ENCODE measurements around the gene HOXB9. TPM values are rescaled to one million over a fixed set of nuclear protein-coding genes. Genes with fewer than 3 reads are reported as not detected.
A peak's percentile ranks its signal among the peaks of the same experiment; 100 is the strongest.

HOXB9 gene
- total and polyA plus RNA-seq, 2 experiments from 2014 or later = 1.5 to 2.5 TPM

- Histone ChIP-seq H3K27me3 (peaks cover 98% of the 10 kb centered on the region), H3K4me1 (ENCODE audit: insufficient read depth) (no peaks in the 10 kb centered on the region), H3K4me3 (no peak overlapping the region), H3K9me3 (ENCODE audit: low read depth) (no peaks in the 10 kb centered on the region), H2AFZ (no peak overlapping the region), H3K36me3 (replicated peaks; ENCODE audit: insufficient read depth, low read depth) (no peaks in the 10 kb centered on the region), H3K79me2 (no peaks in the 10 kb centered on the region), H3K4me2 (no peak overlapping the region), H3K9me2 (replicated peaks; ENCODE audit: insufficient read depth) (no peaks in the 10 kb centered on the region), H4K20me1 (ENCODE audit: insufficient read depth, poor library complexity, severe bottlenecking) (no peaks in the 10 kb centered on the region), H3K27ac (no peak overlapping the region)
- WGBS (ENCODE audit: low lambda C conversion rate, missing lambda C conversion rate) = 46% methylated on average over 5 of the region's 5 CpGs
- TF ChIP-seq, protein P1, sequence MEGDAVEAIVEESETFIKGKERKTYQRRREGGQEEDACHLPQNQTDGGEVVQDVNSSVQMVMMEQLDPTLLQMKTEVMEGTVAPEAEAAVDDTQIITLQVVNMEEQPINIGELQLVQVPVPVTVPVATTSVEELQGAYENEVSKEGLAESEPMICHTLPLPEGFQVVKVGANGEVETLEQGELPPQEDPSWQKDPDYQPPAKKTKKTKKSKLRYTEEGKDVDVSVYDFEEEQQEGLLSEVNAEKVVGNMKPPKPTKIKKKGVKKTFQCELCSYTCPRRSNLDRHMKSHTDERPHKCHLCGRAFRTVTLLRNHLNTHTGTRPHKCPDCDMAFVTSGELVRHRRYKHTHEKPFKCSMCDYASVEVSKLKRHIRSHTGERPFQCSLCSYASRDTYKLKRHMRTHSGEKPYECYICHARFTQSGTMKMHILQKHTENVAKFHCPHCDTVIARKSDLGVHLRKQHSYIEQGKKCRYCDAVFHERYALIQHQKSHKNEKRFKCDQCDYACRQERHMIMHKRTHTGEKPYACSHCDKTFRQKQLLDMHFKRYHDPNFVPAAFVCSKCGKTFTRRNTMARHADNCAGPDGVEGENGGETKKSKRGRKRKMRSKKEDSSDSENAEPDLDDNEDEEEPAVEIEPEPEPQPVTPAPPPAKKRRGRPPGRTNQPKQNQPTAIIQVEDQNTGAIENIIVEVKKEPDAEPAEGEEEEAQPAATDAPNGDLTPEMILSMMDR (IDR thresholded peaks at IDR 0.05; ENCODE audit: poor library complexity) = no peak
- TF ChIP-seq EZH2phosphoT487 (IDR thresholded peaks at IDR 0.05; ENCODE audit: low read depth, severe bottlenecking, unreplicated experiment) (no peak), EZH2 (IDR thresholded peaks at IDR 0.05; ENCODE audit: borderline replicate concordance) (peak; percentile 41)
- no peak for DNase-seq (ENCODE audit: low spot score)
These were observed 13.0 kb upstream of the HOXB9 start for GRCh38 chr17:48639136-48639535.

- no peaks in the 10 kb centered on the region for H3K36me3 ChIP-seq (replicated peaks; ENCODE audit: insufficient read depth, low read depth)
These were observed 11.4 kb upstream of the HOXB9 start for GRCh38 chr17:48637323-48638260.

DNA sequence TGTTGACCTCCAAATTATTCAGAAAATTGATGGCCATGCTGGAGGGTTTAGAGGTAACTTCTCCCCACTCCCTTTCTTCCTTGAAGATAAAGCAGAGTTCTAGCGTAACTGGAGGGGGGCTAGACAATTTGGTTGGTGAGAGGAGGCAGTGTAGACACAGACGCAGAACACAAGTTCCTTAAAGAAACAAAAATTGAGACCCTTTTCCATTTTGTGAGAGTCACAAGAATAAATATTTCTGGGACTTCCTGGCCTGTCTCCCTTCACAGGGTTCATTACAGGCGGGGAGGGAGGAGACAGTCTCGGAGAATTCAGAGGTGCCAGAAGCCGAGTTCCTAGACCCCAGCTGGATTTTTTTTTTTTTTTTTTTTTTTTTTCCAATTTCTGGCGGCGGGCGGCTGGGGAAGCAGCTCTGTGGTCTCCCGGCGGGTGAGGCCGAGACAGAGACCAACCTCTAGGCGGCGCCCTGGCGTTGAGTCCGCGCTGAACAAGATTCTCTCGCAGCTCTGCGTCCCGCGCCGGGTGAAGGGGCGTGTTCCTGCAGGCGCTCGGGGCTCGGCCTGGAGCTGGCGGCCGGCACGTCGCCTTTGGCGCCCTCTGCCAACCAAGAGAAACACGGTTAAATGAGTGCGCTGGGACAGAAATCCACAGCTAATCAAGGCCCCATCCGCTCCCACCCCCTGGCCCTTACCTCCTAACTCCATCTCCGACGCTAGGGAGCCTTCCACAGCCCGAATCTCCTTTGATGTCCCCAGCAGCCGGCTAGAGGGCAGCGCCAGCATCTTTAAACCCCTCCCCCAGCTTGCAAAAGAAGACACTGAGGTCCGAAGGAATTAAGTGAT lies 10.2 kb upstream of the HOXB9 start:
- no peak overlapping the region for H2AFZ ChIP-seq
- peak; percentile 90 for DNase-seq (ENCODE audit: low spot score)
- H3K36me3 ChIP-seq (replicated peaks; ENCODE audit: insufficient read depth, low read depth) = no peaks in the 10 kb centered on the region
- H3K9me2 ChIP-seq (replicated peaks; ENCODE audit: insufficient read depth) = no peaks in the 10 kb centered on the region
- H3K79me2 ChIP-seq = no peaks in the 10 kb centered on the region
- H3K27ac ChIP-seq = no peak overlapping the region
- H3K27me3 ChIP-seq = peaks cover 98% of the 10 kb centered on the region
- H3K9me3 ChIP-seq (ENCODE audit: low read depth) = no peaks in the 10 kb centered on the region
- H3K4me3 ChIP-seq = no peak overlapping the region
- WGBS (ENCODE audit: low lambda C conversion rate, missing lambda C conversion rate) = 6% methylated on average over 37 of the region's 39 CpGs
- peak overlapping the region; percentile 53 for H3K4me2 ChIP-seq
- H3K4me1 ChIP-seq (ENCODE audit: insufficient read depth) = no peaks in the 10 kb centered on the region
- H4K20me1 ChIP-seq (ENCODE audit: insufficient read depth, poor library complexity, severe bottlenecking) = no peaks in the 10 kb centered on the region
- TF ChIP-seq, protein P1 (IDR thresholded peaks at IDR 0.05; ENCODE audit: poor library complexity) = peak; percentile 55
- peak; percentile 85 for TF ChIP-seq EZH2 (IDR thresholded peaks at IDR 0.05; ENCODE audit: borderline replicate concordance)
- peak; percentile 44 for TF ChIP-seq EZH2phosphoT487 (IDR thresholded peaks at IDR 0.05; ENCODE audit: low read depth, severe bottlenecking, unreplicated experiment)

More at GRCh38 chr17:48637323-48638260, 11.4 kb upstream of the HOXB9 start:
- Histone ChIP-seq H3K27ac (no peak overlapping the region), H3K79me2 (no peaks in the 10 kb centered on the region), H3K27me3 (peaks cover 98% of the 10 kb centered on the region), H3K9me3 (ENCODE audit: low read depth) (no peaks in the 10 kb centered on the region), H2AFZ (no peak overlapping the region), H4K20me1 (ENCODE audit: insufficient read depth, poor library complexity, severe bottlenecking) (no peaks in the 10 kb centered on the region), H3K4me1 (ENCODE audit: insufficient read depth) (no peaks in the 10 kb centered on the region), H3K9me2 (replicated peaks; ENCODE audit: insufficient read depth) (no peaks in the 10 kb centered on the region), H3K4me3 (no peak overlapping the region), H3K4me2 (no peak overlapping the region)
- WGBS (ENCODE audit: low lambda C conversion rate, missing lambda C conversion rate) = 53% methylated on average over 18 of the region's 18 CpGs
- no peak for DNase-seq (ENCODE audit: low spot score)
- TF ChIP-seq EZH2phosphoT487 (IDR thresholded peaks at IDR 0.05; ENCODE audit: low read depth, severe bottlenecking, unreplicated experiment) (no peak), EZH2 (IDR thresholded peaks at IDR 0.05; ENCODE audit: borderline replicate concordance) (no peak)
- TF ChIP-seq, protein P1 (IDR thresholded peaks at IDR 0.05; ENCODE audit: poor library complexity) = no peak

Data from hepatocyte (in vitro differentiated cells).